ENCODE results near the gene KCNH2.

Gene KCNH2

GRCh38 chr7:150919160-150919559, 59.0 kb downstream of the KCNH2 start:
- Histone ChIP-seq H3K36me3 (no peaks in the 10 kb centered on the region), H3K4me1 (ENCODE audit: control insufficient read depth in 1 of 2, insufficient read depth in 1 of 2, low read depth in 1 of 2, low read length in 1 of 2) (no peaks in the 10 kb centered on the region), H3K4me3 (ENCODE audit: low read depth in 1 of 2, low read length in 1 of 2) (no peak overlapping the region), H3K27me3 (peaks cover 10% of the 10 kb centered on the region), H3K27ac (no peak overlapping the region), H3K9me3 (no peaks in the 10 kb centered on the region)
- TF ChIP-seq, protein P1, sequence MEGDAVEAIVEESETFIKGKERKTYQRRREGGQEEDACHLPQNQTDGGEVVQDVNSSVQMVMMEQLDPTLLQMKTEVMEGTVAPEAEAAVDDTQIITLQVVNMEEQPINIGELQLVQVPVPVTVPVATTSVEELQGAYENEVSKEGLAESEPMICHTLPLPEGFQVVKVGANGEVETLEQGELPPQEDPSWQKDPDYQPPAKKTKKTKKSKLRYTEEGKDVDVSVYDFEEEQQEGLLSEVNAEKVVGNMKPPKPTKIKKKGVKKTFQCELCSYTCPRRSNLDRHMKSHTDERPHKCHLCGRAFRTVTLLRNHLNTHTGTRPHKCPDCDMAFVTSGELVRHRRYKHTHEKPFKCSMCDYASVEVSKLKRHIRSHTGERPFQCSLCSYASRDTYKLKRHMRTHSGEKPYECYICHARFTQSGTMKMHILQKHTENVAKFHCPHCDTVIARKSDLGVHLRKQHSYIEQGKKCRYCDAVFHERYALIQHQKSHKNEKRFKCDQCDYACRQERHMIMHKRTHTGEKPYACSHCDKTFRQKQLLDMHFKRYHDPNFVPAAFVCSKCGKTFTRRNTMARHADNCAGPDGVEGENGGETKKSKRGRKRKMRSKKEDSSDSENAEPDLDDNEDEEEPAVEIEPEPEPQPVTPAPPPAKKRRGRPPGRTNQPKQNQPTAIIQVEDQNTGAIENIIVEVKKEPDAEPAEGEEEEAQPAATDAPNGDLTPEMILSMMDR (IDR thresholded peaks at IDR 0.05), result no peak

GRCh38 chr7:150918378-150918777, 59.7 kb downstream of the KCNH2 start:
- Histone ChIP-seq H3K36me3 (no peaks in the 10 kb centered on the region), H3K27ac (no peak overlapping the region), H3K4me3 (ENCODE audit: low read depth in 1 of 2, low read length in 1 of 2) (no peak overlapping the region), H3K9me3 (no peaks in the 10 kb centered on the region), H3K4me1 (ENCODE audit: control insufficient read depth in 1 of 2, insufficient read depth in 1 of 2, low read depth in 1 of 2, low read length in 1 of 2) (no peaks in the 10 kb centered on the region), H3K27me3 (peaks cover 16% of the 10 kb centered on the region)
- TF ChIP-seq, protein P1 (IDR thresholded peaks at IDR 0.05), result no peak

- H3K4me3 ChIP-seq (ENCODE audit: low read depth in 1 of 2, low read length in 1 of 2), result no peak overlapping the region
- H3K27me3 ChIP-seq, result peaks cover 21% of the 10 kb centered on the region
- no peak overlapping the region for H3K27ac ChIP-seq
- no peaks in the 10 kb centered on the region for H3K4me1 ChIP-seq (ENCODE audit: control insufficient read depth in 1 of 2, insufficient read depth in 1 of 2, low read depth in 1 of 2, low read length in 1 of 2)
- TF ChIP-seq, protein P1 (IDR thresholded peaks at IDR 0.05), result no peak
- H3K9me3 ChIP-seq, result no peaks in the 10 kb centered on the region
- H3K36me3 ChIP-seq, result no peaks in the 10 kb centered on the region
These were observed 60.2 kb downstream of the KCNH2 start for GRCh38 chr7:150917969-150918368.

- Histone ChIP-seq H3K27me3 (peaks cover 33% of the 10 kb centered on the region), H3K4me3 (ENCODE audit: low read depth in 1 of 2, low read length in 1 of 2) (no peak overlapping the region), H3K27ac (no peak overlapping the region), H3K9me3 (no peaks in the 10 kb centered on the region), H3K36me3 (no peaks in the 10 kb centered on the region), H3K4me1 (ENCODE audit: control insufficient read depth in 1 of 2, insufficient read depth in 1 of 2, low read depth in 1 of 2, low read length in 1 of 2) (no peaks in the 10 kb centered on the region)
- TF ChIP-seq, protein P1 (IDR thresholded peaks at IDR 0.05), result no peak
These were observed 61.5 kb downstream of the KCNH2 start for GRCh38 chr7:150916670-150917069.

- Histone ChIP-seq H3K9me3 (no peaks in the 10 kb centered on the region), H3K36me3 (no peaks in the 10 kb centered on the region), H3K4me1 (ENCODE audit: control insufficient read depth in 1 of 2, insufficient read depth in 1 of 2, low read depth in 1 of 2, low read length in 1 of 2) (no peaks in the 10 kb centered on the region), H3K27me3 (peaks cover 44% of the 10 kb centered on the region), H3K4me3 (ENCODE audit: low read depth in 1 of 2, low read length in 1 of 2) (no peak overlapping the region), H3K27ac (no peak overlapping the region)
- TF ChIP-seq, protein P1 (IDR thresholded peaks at IDR 0.05), result no peak
These were observed 63.2 kb downstream of the KCNH2 start for GRCh38 chr7:150914966-150915365.

GRCh38 chr7:150914196-150914595, 63.9 kb downstream of the KCNH2 start:
- H3K36me3 ChIP-seq, result no peaks in the 10 kb centered on the region
- H3K4me1 ChIP-seq (ENCODE audit: control insufficient read depth in 1 of 2, insufficient read depth in 1 of 2, low read depth in 1 of 2, low read length in 1 of 2), result no peaks in the 10 kb centered on the region
- H3K27ac ChIP-seq, result no peak overlapping the region
- peaks cover 47% of the 10 kb centered on the region for H3K27me3 ChIP-seq
- no peak overlapping the region for H3K4me3 ChIP-seq (ENCODE audit: low read depth in 1 of 2, low read length in 1 of 2)
- no peaks in the 10 kb centered on the region for H3K9me3 ChIP-seq
- TF ChIP-seq, protein P1 (IDR thresholded peaks at IDR 0.05), result no peak
